IPS-18c (cell line): Measurements from ENCODE around the gene AMIGO3.
A peak's percentile ranks its signal among the peaks of the same experiment; 100 is the strongest.
"Not testable (repeated sequence)": the region's sequence is repeated elsewhere in the genome, so short reads cannot be mapped to it uniquely, and the experiment has no call there.

ENCODE experiments used
- H3K4me3 ChIP-seq: 2 replicates; pipeline ENCODE4 v1.7.0; 2013; ENCODE audit warnings: low read depth, mild to moderate bottlenecking, low read length, moderate library complexity; ENCODE audit not compliant: insufficient read depth
- H3K9me3 ChIP-seq: one replicate; pipeline ENCODE4 v1.6.1; 2013; ENCODE audit warnings: mild to moderate bottlenecking, low read length, moderate library complexity; ENCODE audit not compliant: control insufficient read depth, insufficient read depth

Gene AMIGO3

DNA sequence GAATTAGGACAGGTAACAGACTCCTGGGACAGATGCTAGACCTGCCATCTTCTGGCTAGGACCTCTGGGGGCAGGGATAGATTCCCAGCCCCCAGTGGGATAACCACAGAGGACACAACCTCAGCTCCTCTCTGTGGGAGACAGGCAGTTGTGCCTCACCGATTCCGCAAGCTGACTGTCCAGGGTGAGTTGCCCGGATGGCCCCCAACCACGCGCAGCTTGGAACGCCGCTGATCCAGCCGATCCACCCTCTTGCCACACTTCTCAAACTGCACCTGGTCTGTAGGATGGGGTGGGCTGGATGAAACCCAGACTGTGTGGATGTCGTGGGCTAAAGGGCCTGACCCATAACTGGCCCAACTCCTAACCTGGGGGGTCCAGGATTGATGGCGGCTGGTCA lies 34.4 kb downstream of the AMIGO3 start:
- not testable (repeated sequence) for H3K9me3 ChIP-seq, H3K4me3 ChIP-seq

DNA sequence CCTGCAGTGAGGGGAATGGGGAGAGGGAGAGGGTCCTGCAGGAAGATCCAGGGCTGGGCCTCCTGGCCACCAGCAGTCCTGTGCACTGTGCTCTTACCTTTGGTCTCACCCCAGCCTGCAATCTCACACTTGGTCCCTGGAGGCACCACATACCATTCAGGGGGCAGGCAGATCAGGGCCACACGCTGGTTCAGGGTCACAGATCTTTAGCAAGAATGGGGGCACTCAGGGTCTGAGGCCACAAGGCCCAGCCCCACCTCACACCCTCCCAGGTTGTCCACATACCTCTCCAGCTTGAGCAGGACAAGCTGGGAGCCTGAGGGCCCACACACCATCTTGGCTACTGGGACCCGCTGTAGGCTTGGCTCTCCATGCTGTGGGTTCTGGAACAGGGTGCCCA lies 35.0 kb downstream of the AMIGO3 start:
- H3K9me3 ChIP-seq, H3K4me3 ChIP-seq: not testable (repeated sequence)

GRCh38 chr3:49683162-49683561 lies 36.3 kb downstream of the AMIGO3 start:
- no peaks in the 10 kb centered on the region for H3K9me3 ChIP-seq
- H3K4me3 ChIP-seq: no peak overlapping the region

- H3K4me3 ChIP-seq: no peak overlapping the region
Measured at GRCh38 chr3:49681543-49681942, 37.9 kb downstream of the AMIGO3 start.

DNA sequence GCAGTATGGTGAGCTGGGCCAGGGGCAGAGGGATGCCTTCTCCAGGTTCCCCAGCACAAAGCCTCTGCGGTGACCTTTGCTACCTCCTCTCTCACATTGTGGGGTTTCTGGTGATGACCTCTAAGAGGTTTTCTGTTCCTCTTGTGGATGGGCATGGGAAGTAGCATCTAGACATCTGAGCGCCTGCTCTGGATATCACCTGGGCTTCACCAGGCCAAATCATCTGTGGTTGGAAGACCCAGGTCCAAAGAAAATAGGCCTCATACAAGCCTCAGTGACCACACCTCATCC lies 38.3 kb downstream of the AMIGO3 start:
- Histone ChIP-seq H3K4me3 (no peak overlapping the region), H3K9me3 (no peaks in the 10 kb centered on the region)

More at GRCh38 chr3:49681543-49681942, 37.9 kb downstream of the AMIGO3 start:
- H3K9me3 ChIP-seq: no peaks in the 10 kb centered on the region

- no peaks in the 10 kb centered on the region for H3K9me3 ChIP-seq
Measured at GRCh38 chr3:49680493-49681231, 38.8 kb downstream of the AMIGO3 start.

DNA sequence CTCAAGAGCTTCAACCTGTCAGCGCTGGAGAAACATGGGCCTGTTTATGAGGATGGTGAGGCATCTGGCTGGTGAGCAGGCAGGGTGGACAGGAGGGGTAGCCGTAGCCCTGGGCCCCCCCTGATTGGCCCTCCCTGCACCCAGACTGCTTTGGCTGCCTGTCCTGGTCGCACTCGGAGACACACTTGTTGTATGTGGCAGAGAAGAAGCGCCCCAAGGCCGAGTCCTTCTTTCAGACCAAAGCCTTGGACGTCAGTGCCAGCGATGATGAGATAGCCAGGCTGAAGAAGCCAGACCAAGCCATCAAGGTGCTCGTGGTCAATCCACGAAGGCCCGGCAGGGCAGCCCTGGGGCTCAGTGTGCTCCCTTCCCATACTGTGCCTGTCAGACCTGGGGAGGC lies 43.6 kb downstream of the AMIGO3 start:
- Histone ChIP-seq H3K9me3 (no peaks in the 10 kb centered on the region), H3K4me3 (no peak overlapping the region)

More at GRCh38 chr3:49680493-49681231, 38.8 kb downstream of the AMIGO3 start:
- H3K4me3 ChIP-seq: no peak overlapping the region

GRCh38 chr3:49674497-49674983 lies 44.9 kb downstream of the AMIGO3 start:
- Histone ChIP-seq H3K9me3 (no peaks in the 10 kb centered on the region), H3K4me3 (peak overlapping the region; percentile 98)

DNA sequence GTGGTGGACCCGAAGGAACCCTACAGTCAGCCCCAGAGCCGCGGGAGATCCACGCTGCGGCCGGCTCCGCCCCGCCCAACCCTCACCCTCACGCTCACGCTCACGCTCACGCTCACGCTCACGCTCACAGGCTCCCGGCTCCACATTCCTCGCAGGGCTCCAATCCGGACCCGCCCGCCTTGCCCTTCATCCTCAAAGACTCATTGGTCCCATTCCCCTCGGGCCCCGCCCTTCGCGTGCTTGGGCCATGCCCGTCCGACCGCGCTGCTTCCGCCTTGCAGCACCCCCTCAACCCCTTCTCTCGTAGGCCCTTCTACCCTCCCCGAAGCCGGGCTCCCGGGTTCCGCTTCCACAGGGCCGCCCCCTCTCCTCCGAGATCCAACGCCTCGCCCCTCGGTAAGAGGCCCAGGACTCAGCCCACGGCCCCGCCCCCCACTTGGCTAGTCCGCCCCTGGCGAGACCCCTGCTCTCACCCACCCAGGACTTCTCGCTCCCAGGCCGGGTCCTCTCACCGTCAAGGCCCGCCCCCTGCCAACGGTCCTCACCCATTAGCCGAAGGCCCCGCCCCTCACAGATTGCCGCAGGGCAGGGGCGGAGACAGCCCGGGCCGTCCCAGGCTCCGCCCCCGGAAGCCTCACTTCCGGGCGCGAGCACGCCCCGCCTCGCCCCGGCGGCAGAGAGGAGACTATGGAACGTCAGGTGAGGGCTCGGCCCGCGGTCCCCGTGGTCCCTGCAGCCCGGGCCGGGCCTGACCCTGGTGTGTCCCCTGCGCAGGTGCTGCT lies 45.6 kb downstream of the AMIGO3 start, which contains the start of gene APEH:
Gene APEH (plus strand): TSS at position 637 of the 782 bp plus-strand sequence. CDS start 51 bp downstream, at position 688.
- Histone ChIP-seq H3K9me3 (no peaks in the 10 kb centered on the region), H3K4me3 (peak within 1 kb of the TSS; percentile 98)

GRCh38 chr3:49673121-49673714 lies 46.3 kb downstream of the AMIGO3 start:
- H3K4me3 ChIP-seq: peak overlapping the region; percentile 98
- no peaks in the 10 kb centered on the region for H3K9me3 ChIP-seq

DNA sequence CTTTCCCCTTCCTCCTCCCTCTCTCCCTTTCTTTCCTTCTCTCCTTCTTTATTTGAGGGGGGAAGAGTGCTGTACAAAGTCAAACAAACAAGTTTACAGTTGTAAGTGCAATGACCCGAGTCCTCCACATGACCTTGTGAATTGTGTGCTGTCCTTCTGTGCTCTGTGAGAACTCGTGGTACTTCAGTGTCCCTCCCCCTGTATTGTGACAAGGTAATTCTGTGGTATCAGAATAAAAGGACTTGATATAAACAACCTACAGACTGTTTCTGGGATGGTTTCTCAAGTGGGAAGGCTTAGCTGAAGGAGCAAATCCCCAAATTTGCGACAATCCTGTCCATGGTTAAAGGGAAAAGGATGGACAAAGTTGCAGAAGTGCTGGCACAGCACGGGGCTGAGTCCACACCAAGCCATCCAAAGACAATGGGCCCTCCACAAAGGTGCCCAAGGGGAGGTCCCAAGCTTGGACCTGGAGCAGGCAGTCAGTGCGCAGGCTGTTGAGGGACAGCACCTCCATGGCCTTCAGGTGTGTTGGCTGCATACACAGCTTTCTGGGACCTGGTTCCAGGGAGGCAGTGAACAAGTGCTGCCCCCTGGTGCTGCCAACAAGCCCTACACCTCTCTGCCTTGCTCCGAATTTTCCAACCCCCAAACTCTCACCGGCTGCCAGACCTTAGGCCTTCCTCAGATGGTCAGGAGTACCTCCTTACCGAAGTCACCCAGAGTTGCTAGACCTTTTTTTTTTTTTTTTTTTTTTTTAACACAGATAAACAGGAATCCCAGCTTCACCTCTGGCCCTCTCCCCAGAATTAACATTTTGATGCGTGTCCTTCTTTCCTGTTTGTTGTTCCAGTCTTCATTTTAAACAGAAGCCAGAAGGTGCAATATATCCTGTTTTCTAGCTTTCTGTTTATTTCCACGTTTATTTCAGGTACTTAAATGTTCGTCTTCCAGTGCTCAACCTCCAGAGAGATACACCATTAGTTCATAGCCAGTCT lies 47.9 kb downstream of the AMIGO3 start:
- H3K9me3 ChIP-seq: no peaks in the 10 kb centered on the region
- no peak overlapping the region for H3K4me3 ChIP-seq

DNA sequence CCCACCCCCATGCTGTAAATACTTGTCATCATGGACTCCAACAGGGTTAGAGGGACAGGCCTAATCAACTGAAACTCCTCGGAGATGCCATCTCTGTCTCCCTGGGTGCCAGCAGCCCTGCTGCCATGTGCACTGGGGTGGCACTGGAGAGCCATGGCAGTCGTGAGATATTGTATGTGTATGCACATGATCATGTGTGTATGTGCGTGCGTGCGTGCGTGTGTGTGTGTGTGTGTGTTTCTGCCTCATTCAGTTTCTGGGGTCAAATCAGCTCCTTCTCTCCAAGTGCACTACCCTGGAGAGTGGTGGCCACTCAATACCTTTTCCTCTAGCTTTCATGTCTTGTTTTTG lies 48.6 kb downstream of the AMIGO3 start:
- Histone ChIP-seq H3K4me3 (no peak overlapping the region), H3K9me3 (no peaks in the 10 kb centered on the region)

DNA sequence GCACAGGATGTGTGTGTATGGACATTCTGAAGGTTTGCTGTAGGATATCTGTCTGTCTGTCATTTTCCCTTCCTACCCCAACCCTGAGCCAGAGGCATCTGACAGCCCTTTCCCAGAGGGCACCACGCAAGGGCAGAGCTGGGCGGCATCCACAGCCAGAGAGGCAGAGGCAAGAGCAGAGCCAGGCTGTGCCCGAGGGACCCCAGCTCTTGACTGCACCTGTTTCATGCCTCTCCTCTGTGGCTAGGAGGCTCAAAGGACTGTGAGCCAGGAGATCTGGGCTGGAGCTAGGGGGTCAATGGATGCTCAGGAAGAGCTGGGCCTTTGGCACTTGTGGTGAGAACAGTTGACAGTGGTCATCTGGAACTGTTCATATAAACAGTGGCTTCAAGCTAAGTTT lies 50.1 kb downstream of the AMIGO3 start:
- Histone ChIP-seq H3K4me3 (no peak overlapping the region), H3K9me3 (no peaks in the 10 kb centered on the region)

DNA sequence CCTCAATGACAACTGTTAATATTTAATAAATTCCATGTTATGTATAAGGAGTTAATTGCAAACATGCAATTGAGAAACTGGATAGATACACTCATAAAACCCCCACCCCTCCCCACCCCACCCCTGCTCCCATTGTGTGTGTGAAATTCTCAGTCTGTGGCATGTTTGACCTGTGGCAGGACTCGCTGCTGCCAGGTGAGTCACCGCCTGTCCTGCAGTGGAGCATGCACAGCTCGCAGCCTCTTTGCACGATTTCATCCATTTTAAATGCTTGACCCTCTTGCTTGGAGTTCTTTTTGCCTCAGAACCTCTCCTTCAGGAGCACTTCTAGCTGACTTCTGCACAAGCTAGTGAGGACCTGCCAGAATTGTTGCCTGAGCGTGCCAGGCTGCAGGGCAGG lies 50.6 kb downstream of the AMIGO3 start:
- H3K4me3 ChIP-seq: no peak overlapping the region

GRCh38 chr3:49668414-49668797 lies 51.1 kb downstream of the AMIGO3 start:
- Histone ChIP-seq H3K4me3 (no peak overlapping the region), H3K9me3 (no peaks in the 10 kb centered on the region)

More for the DNA sequence above, 50.6 kb downstream of the AMIGO3 start:
- H3K9me3 ChIP-seq: no peaks in the 10 kb centered on the region

DNA sequence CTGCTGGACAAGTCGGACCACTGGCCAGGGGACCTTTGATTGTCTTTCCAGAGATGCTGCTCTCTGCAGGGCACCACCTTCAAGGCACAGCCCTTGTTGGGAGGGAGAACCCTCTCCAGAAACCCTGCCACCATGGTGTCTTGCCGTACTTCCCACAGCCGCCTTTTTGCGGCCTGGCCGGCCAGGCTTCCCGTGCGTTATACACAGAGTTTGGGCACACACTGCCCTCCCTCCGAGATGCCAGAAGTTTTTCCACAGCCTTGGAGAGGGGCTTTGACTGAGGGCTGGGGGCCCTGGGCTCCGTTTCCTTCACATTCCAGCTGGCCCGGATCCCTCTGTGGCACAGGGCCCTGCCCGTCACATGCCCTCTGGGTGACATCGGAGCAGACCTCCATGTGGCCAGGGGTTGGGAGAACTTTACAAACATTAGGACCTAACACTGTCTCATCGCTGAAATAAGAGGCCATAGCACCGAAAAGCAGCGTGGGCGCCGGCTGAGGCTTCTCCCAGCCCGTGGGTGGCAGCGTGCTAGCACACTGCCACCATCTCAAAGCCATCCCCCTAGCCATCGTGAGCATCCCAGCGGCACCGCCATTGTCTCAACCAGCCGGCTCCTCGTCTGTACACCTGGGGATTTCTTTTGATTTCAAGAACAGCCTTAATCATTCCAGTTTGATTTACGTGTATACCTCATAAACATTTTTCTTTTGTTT lies 51.6 kb downstream of the AMIGO3 start:
- Histone ChIP-seq H3K9me3 (no peaks in the 10 kb centered on the region), H3K4me3 (no peak overlapping the region)
